GM23248 (cell line): ENCODE results near the gene ZMIZ1.

Experiments
- EZH2 ChIP-seq: fragments of 200-600 bp; sonication (generic); IDR thresholded peaks from 2 replicates; pipeline ENCODE4 v1.6.1; 2018; ENCODE audit warnings: antibody characterized with exemption, mild to moderate bottlenecking; ENCODE audit not compliant: insufficient read depth, poor library complexity, severe bottlenecking
- EZH2phosphoT487 ChIP-seq: fragments of 200-600 bp; sonication (generic); IDR thresholded peaks from 2 replicates; pipeline ENCODE4 v1.6.1; 2018; ENCODE audit warnings: antibody characterized with exemption, moderate library complexity, mild to moderate bottlenecking, low read depth; ENCODE audit not compliant: insufficient read depth

DNA sequence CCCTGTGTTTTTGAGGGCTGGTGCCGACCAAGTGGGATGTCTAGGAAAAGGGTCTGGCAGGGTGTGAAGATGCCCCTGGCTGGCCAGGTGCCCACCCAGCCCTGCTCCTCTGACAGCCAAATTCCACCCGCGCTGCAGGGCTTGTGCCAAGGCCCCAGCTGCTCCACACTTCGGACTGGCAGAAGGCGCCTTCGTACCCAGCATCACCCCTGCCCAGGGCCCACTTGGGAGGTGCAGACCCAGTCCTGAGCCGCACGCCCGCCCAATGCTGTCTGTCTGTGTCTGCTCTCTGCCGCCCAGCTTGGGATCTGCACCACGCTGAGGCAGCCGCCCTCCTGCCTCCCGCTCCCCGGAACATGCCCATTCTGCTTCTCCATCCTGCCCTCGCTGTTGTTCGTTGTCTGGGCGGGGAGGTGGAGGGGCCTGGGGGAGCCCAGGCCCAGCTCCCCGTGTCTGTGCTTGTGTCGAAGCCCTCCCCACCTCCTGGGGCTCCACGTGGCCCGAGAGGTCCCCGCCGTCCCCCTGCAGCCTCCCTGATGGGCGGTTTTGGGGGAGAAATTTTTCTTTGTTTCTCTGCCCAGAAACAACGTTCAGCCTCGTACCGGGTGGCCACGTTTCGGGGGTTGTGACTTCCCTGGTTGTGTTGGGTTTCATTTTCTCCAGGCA, 241.6 kb downstream of the ZMIZ1 start:
- TF ChIP-seq EZH2 (no peak), EZH2phosphoT487 (no peak)
